Heart right ventricle (tissue), 16 donors: ENCODE results near the gene ADAMTS2. TPM values are rescaled to one million over a fixed set of nuclear protein-coding genes. Genes with fewer than 3 reads are reported as not detected.

Experiments
- ATAC-seq, 8 donors: fragments of 200-7000 bp; cut with Tn5 transposase; one replicate each; pipeline ENCODE4 v1.9.1; 2020; ENCODE audit warnings: mild to moderate bottlenecking in 8 of 8, moderate library complexity in 8 of 8, moderate number of reproducible peaks in 1 of 8
- DNase-seq, 2 donors: peaks; one replicate each; pipeline ENCODE4 v3.0.0-alpha.2; 2020
- H3K27ac ChIP-seq, 10 donors: fragments of 200-600 bp; sonication (generic) in 2 of 10; one replicate each; pipeline versions ENCODE4 v1.5.0 to v1.8.0; 2020 to 2022; ENCODE audit warnings: mild to moderate bottlenecking in 3 of 10
- H3K27me3 ChIP-seq, 7 donors: fragments of 200-600 bp; one replicate each; pipeline ENCODE4 v1.8.0; 2021 to 2022; ENCODE audit warnings: mild to moderate bottlenecking in 2 of 7
- H3K36me3 ChIP-seq, 9 donors: fragments of 200-600 bp; sonication (generic) in 1 of 9; one replicate each; pipeline versions ENCODE4 v1.5.0 to v1.8.0; 2020 to 2022; ENCODE audit warnings: mild to moderate bottlenecking in 2 of 9
- H3K4me1 ChIP-seq, 9 donors: fragments of 200-600 bp; sonication (generic) in 1 of 9; one replicate each; pipeline versions ENCODE4 v1.5.0 to v1.8.0; 2020 to 2022; ENCODE audit warnings: mild to moderate bottlenecking in 4 of 9
- H3K4me3 ChIP-seq, 10 donors: fragments of 200-600 bp; sonication (generic) in 2 of 10; one replicate each; pipeline versions ENCODE4 v1.5.0 to v1.8.0; 2020 to 2022; ENCODE audit warnings: mild to moderate bottlenecking in 7 of 10, moderate library complexity in 2 of 10
- H3K9me3 ChIP-seq, 11 donors: fragments of 200-600 bp in 10 of 11; sonication (generic) in 2 of 11; one replicate each; pipeline versions ENCODE4 v1.5.0 to v1.8.0; 2013 to 2022; ENCODE audit warnings: mild to moderate bottlenecking in 2 of 11, control low read depth in 1 of 11, moderate library complexity in 1 of 11
- CTCF ChIP-seq, 9 donors: fragments of 200-600 bp; sonication (generic) in 2 of 9; IDR thresholded peaks; one replicate each; pipeline versions ENCODE4 v1.5.0 to v1.8.0; 2021 to 2022; ENCODE audit warnings: antibody characterized with exemption in 9 of 9, mild to moderate bottlenecking in 5 of 9, moderate library complexity in 1 of 9
- WGBS, 2 donors: extraction: QIAGEN DNeasy Blood & Tissue Kit; methylation state at CpG; one replicate each; pipeline ENCODE4 v1.1.7; 2013; ENCODE audit warnings: inconsistent platforms in 1 of 2; 5-methylcytosine and 5-hydroxymethylcytosine counted together
- intact Hi-C, 10 donors: fragments of 100-400 bp; cut with DNase I; formaldehyde crosslinking; loops; one replicate each; pipeline versions ENCODE4 v1.11.1 to v1.14.2; 2022
- polyA plus RNA-seq, 2 donors: library from polyadenylated mRNA; stranded (reverse); fragments of 200-250 nt; gene quantifications; one replicate each; pipeline ENCODE4 v1.2.3, GENCODE V29; 2013
- total RNA-seq, 10 donors: library from RNA; stranded (reverse); fragmentation: NEBNext Ultra II Directional in 3 of 10; extraction: Animal tissue kit (Norgen Biotek cat#: 25700) in 3 of 10; gene quantifications; one replicate each; pipeline versions ENCODE4 v1.2.1 to v1.2.4, GENCODE V29; 2021 to 2023
- donor health status: Arrhythmogenic right ventricular cardiomyopathy.
- donor health status: ischemic (EF 13 %, LVEDD 7.1; RV severe dilation, severe dysfunction).
- donor health status: healthy with polysubstance abuse.
- donor health status: DM: no; HTN: yes; CAD: no.
- donor health status: DM: no; HTN: no; CAD: no.
- donor health status: ischemic (EF 25% LVEDD 6.9; RV normal size, moderate dysfunction).
- donor health status: ischemic (EF 25% LVEDD 5.7; RV mildly dilated, moderate dysfunction).
- donor health status: healthy.
- donor health status: DM: yes; HTN: yes; CAD: no.
- donor health status: Ischemic cardiomyopathy.
- donor health status: ischemic (EF 35%, LVEDD 5.7; RV mildly dilated, moderate dysfunction).
- donor health status: nonischemic (EF 11% LVEDD 7.7; RV severe dilation, severe dysfunction).
- donor health status: DM: yes; HTN: yes; CAD: no.
- donor health status: PGD.
- donor health status: ischemic (EF 29% LVEDD 5.4; RV normal size, mild dysfunction).
- donor health status: nonischemic (EF 23%, LVEDD 6.1; RV moderate dilation, normal function).

Gene ADAMTS2
- total and polyA plus RNA-seq, 12 donors = 1.7 to 13.5 (median 3.9) TPM

GRCh38 chr5:179163236-179164155, 181.8 kb downstream of the ADAMTS2 start:
- no peak for ATAC-seq
- no peak for TF ChIP-seq CTCF (IDR thresholded peaks at IDR 0.05)
- no peak overlapping the region for H3K4me3 ChIP-seq
- peaks cover 0 to 12% (median 7%) of the 10 kb centered on the region in 9 donors for H3K4me1 ChIP-seq
- DNase-seq = no peak
- 88 to 92% methylated on average over 15 of the region's 15 CpGs for WGBS, 2 donors
- no peak overlapping the region for H3K27ac ChIP-seq
- H3K27me3 ChIP-seq = peaks cover 0 to 15% (median 10%) of the 10 kb centered on the region in 7 donors
- intact Hi-C loops = loop anchor here in 5 of 10 donors (10.0 kb wide), 2 partner anchors 181 to 241 kb away; partner anchors contain the start of gene ADAMTS2 (in 4 of the 5)
- peaks cover 0 to 11% (median 0%) of the 10 kb centered on the region in 9 donors for H3K36me3 ChIP-seq
- peaks cover 0 to 11% (median 0%) of the 10 kb centered on the region in 11 donors for H3K9me3 ChIP-seq

- Histone ChIP-seq H3K9me3 (peaks cover 0 to 11% (median 0%) of the 10 kb centered on the region in 11 donors), H3K27me3 (peaks cover 0 to 8% (median 3%) of the 10 kb centered on the region in 7 donors), H3K4me3 (no peak overlapping the region), H3K27ac (no peak overlapping the region), H3K4me1 (peaks cover 0 to 8% (median 7%) of the 10 kb centered on the region in 9 donors), H3K36me3 (peaks cover 0 to 19% (median 0%) of the 10 kb centered on the region in 9 donors)
- intact Hi-C loops = loop anchor here in 5 of 10 donors (10.0 kb wide), 2 partner anchors 182 to 242 kb away; partner anchors contain the start of gene ADAMTS2 (in 4 of the 5)
- ATAC-seq (no peak), DNase-seq (no peak)
- WGBS, 2 donors = 92 to 93% methylated on average over 24 of the region's 24 CpGs
- TF ChIP-seq CTCF (IDR thresholded peaks at IDR 0.05) = no peak
Measured at GRCh38 chr5:179162351-179163235, 182.7 kb downstream of the ADAMTS2 start.

- Histone ChIP-seq H3K36me3 (peaks cover 0 to 22% (median 0%) of the 10 kb centered on the region in 9 donors), H3K27ac (no peak overlapping the region), H3K4me3 (no peak overlapping the region), H3K9me3 (peaks cover 0 to 11% (median 0%) of the 10 kb centered on the region in 11 donors), H3K27me3 (peaks cover 0 to 4% (median 0%) of the 10 kb centered on the region in 7 donors), H3K4me1 (peaks cover 0 to 4% (median 2%) of the 10 kb centered on the region in 9 donors)
- intact Hi-C loops = loop anchor here in 5 of 10 donors (10.0 kb wide), 2 partner anchors 183 to 243 kb away; partner anchors contain the start of gene ADAMTS2 (in 4 of the 5)
- DNase-seq (no peak), ATAC-seq (no peak)
- WGBS, 2 donors = 95 to 96% methylated on average over 8 of the region's 8 CpGs
- TF ChIP-seq CTCF (IDR thresholded peaks at IDR 0.05) = no peak
Measured at GRCh38 chr5:179161901-179162300, 183.4 kb downstream of the ADAMTS2 start.
